CD4-positive, CD25-positive, alpha-beta regulatory T cell (primary cell): Measurements from ENCODE around the gene ATP8A2. TPM values are rescaled to one million over a fixed set of nuclear protein-coding genes. Genes with fewer than 3 reads are reported as not detected.
A peak's percentile ranks its signal among the peaks of the same experiment; 100 is the strongest.
"Not testable (repeated sequence)": the region's sequence is repeated elsewhere in the genome, so short reads cannot be mapped to it uniquely, and the experiment has no call there.

Source experiments
- ATAC-seq, 2 donors: fragments of 150-1000 bp; cut with Tn5 transposase; one replicate each; pipeline ENCODE4 v1.10.0; 2021; ENCODE audit warnings: low read depth in 2 of 2, moderate number of reproducible peaks in 2 of 2, moderate library complexity in 1 of 2
- DNase-seq, 3 donors: peaks; one replicate each; pipeline versions ENCODE4 v3.0.0 to v3.0.0-alpha.2; 2012 to 2022; ENCODE audit warnings: mixed read lengths in 1 of 3
- H3K27ac ChIP-seq: one replicate; pipeline ENCODE4 v1.7.0; 2013; ENCODE audit warnings: mild to moderate bottlenecking, low read length; ENCODE audit not compliant: insufficient read depth, poor library complexity, severe bottlenecking
- H3K27me3 ChIP-seq: one replicate; pipeline ENCODE4 v1.7.0; 2013; ENCODE audit warnings: low read length; ENCODE audit not compliant: control insufficient read depth, insufficient read depth
- H3K36me3 ChIP-seq: one replicate; pipeline ENCODE4 v1.7.0; 2013; ENCODE audit warnings: mild to moderate bottlenecking, low read length, moderate library complexity; ENCODE audit not compliant: control insufficient read depth, insufficient read depth
- H3K4me1 ChIP-seq: 2 replicates; pipeline ENCODE4 v1.7.0; 2013; ENCODE audit warnings: mild to moderate bottlenecking, low read length; ENCODE audit not compliant: insufficient read depth, control insufficient read depth, poor library complexity, severe bottlenecking
- H3K4me3 ChIP-seq: one replicate; pipeline ENCODE4 v1.7.0; 2013; ENCODE audit warnings: low read depth, mild to moderate bottlenecking, low read length, moderate library complexity
- H3K9me3 ChIP-seq, 2 experiments: 1 replicate in 1 of 2; 2 replicates in 1 of 2; pipeline ENCODE4 v1.7.0; 2013; ENCODE audit warnings: low read length in 2 of 2, mild to moderate bottlenecking in 1 of 2, moderate library complexity in 1 of 2; ENCODE audit not compliant: control insufficient read depth in 2 of 2
- H3K27ac Mint-ChIP-seq, 3 donors: one replicate each; pipeline ENCODE4 v1.8.0; 2020 to 2022; ENCODE audit warnings: mild to moderate bottlenecking in 3 of 3, mixed read lengths in 3 of 3, moderate library complexity in 2 of 3
- H3K27me3 Mint-ChIP-seq: one replicate; pipeline ENCODE4 v1.8.0; 2022; ENCODE audit warnings: mild to moderate bottlenecking, mixed read lengths
- H3K36me3 Mint-ChIP-seq: one replicate; pipeline ENCODE4 v1.8.0; 2020; ENCODE audit warnings: mixed read lengths
- H3K4me1 Mint-ChIP-seq, 4 donors: one replicate each; pipeline ENCODE4 v1.8.0; 2020 to 2022; ENCODE audit warnings: mixed read lengths in 4 of 4, mild to moderate bottlenecking in 1 of 4
- H3K4me3 Mint-ChIP-seq, 4 donors: one replicate each; pipeline ENCODE4 v1.8.0; 2020 to 2022; ENCODE audit warnings: mild to moderate bottlenecking in 4 of 4, mixed read lengths in 4 of 4, moderate library complexity in 3 of 4
- H3K9me3 Mint-ChIP-seq, 7 donors: one replicate each; pipeline ENCODE4 v1.8.0; 2020 to 2022; ENCODE audit warnings: mixed read lengths in 7 of 7, mild to moderate bottlenecking in 3 of 7, moderate library complexity in 2 of 7
- polyA plus RNA-seq, 4 donors: library from polyadenylated mRNA; unstranded; fragments of 300-500 nt; fragmentation: Illumina TruSeq; gene quantifications; one replicate each; pipeline ENCODE4 v1.2.3, GENCODE V29; 2021
- total RNA-seq: library from RNA; stranded (reverse); gene quantifications from one replicate; pipeline ENCODE4 v1.2.3, GENCODE V29; 2022

The ATP8A2 gene
- total and polyA plus RNA-seq, 5 donors from 2014 or later = 0.29 to 0.68 (median 0.55) TPM

DNA sequence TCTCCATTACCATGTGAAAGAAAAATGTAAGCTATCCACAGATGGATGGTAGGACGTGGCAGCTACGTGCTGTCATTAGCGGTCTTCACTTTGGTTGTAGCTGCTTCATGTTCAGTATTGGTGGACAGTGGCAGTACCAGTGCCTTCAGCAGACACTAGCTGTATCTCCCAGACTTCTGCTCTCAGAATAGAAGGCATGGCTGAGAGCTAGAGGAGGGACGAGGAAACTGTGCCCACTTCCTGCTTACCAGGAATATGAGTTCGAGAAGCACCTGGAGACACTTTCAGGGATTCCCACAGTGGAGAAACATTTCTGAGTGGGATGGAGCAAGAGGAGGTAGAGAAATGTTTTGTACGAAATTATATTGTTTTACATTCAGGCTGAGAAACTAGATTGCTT, 686.9 kb downstream of the ATP8A2 start:
- ATAC-seq (no peak), DNase-seq (no peak)
- Histone ChIP-seq H3K4me3 (no peak overlapping the region), H3K27ac (no peak overlapping the region), H3K27me3 (peaks cover 15% of the 10 kb centered on the region), H3K36me3 (no peaks in the 10 kb centered on the region), H3K9me3 (no peaks in the 10 kb centered on the region), H3K4me1 (no peaks in the 10 kb centered on the region)
- no peak overlapping the region for H3K4me3 Mint-ChIP-seq
- no peak overlapping the region for H3K27ac Mint-ChIP-seq
- H3K9me3 Mint-ChIP-seq = no peaks in the 10 kb centered on the region
- H3K36me3 Mint-ChIP-seq = no peaks in the 10 kb centered on the region
- no peaks in the 10 kb centered on the region for H3K4me1 Mint-ChIP-seq
- peaks cover 45% of the 10 kb centered on the region for H3K27me3 Mint-ChIP-seq

DNA sequence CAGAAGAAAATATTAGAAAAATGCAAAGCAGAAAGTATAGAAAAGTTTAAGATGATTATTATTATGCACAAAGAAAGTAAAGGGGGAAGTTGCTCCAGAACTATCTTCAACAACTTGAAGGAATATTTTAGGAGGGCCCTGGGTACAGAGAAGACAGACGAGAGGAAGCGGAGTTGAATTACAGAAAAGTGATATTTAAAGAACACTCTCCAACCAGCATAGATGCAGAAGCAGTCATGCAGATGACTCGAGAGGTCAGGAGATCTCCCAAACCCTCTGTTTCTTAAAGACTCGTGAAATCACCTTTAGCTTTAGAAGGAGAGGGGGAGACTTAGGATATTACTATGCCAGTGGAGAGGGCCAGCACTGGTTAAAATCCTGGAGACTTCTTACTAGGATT, 688.6 kb downstream of the ATP8A2 start:
- Histone ChIP-seq H3K36me3 (no peaks in the 10 kb centered on the region), H3K4me3 (no peak overlapping the region), H3K27me3 (peaks cover 9% of the 10 kb centered on the region), H3K9me3 (no peaks in the 10 kb centered on the region), H3K4me1 (no peaks in the 10 kb centered on the region), H3K27ac (no peak overlapping the region)
- DNase-seq (no peak), ATAC-seq (no peak)
- H3K27me3 Mint-ChIP-seq = peaks cover 38% of the 10 kb centered on the region
- H3K4me1 Mint-ChIP-seq = no peaks in the 10 kb centered on the region
- H3K4me3 Mint-ChIP-seq = no peak overlapping the region
- no peaks in the 10 kb centered on the region for H3K9me3 Mint-ChIP-seq
- H3K27ac Mint-ChIP-seq = no peak overlapping the region
- no peaks in the 10 kb centered on the region for H3K36me3 Mint-ChIP-seq

DNA sequence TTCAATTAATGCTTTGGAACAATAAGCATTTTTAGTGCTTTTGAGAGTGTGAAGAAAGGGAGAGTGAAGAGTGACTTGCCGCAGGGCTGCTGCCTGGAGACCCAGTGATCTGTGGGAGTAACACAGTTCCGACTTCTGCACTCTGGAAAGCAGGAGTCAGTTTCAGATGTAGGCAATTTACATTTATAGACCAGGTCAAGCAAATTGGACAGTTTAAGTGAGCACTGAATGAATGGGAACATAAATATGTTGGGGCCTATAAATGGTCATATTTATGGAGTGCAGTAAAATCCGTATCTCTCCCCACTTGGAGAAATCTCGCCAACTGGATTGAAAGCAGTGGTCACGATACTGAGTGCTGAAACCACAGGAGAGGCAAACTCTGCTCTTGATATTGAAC, 689.5 kb downstream of the ATP8A2 start:
- Mint-ChIP-seq H3K4me1 (no peaks in the 10 kb centered on the region), H3K4me3 (no peak overlapping the region), H3K36me3 (no peaks in the 10 kb centered on the region), H3K27me3 (peaks cover 35% of the 10 kb centered on the region), H3K27ac (no peak overlapping the region), H3K9me3 (no peaks in the 10 kb centered on the region)
- no peak overlapping the region for H3K4me3 ChIP-seq
- ATAC-seq (no peak), DNase-seq (no peak)
- H3K27ac ChIP-seq = no peak overlapping the region
- no peaks in the 10 kb centered on the region for H3K4me1 ChIP-seq
- H3K27me3 ChIP-seq = peaks cover 4% of the 10 kb centered on the region
- H3K36me3 ChIP-seq = no peaks in the 10 kb centered on the region
- H3K9me3 ChIP-seq = no peaks in the 10 kb centered on the region

DNA sequence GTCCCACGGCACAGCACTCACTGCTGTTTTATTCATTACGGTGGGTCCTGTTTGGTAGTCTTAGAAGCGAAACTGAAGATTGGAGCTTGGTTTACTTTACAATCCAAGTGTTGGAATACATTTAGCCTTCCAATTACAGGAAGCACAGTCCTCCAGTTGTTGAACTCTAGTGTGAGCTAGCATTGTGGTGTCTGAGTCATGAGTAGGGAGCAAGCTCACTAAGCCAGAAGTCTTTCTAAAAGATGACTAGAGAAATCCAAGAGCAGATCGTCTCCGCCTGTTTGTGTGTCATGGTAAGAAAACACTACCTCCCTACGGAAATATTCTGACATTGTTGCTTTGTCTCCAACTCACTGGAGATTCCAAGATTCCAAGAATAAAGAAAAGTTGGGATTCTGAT, 690.2 kb downstream of the ATP8A2 start:
- no peaks in the 10 kb centered on the region for H3K4me1 ChIP-seq
- H3K4me3 Mint-ChIP-seq = no peak overlapping the region
- no peak overlapping the region for H3K27ac Mint-ChIP-seq
- no peaks in the 10 kb centered on the region for H3K9me3 ChIP-seq
- ATAC-seq = no peak
- H3K9me3 Mint-ChIP-seq = no peaks in the 10 kb centered on the region
- H3K27me3 ChIP-seq = no peaks in the 10 kb centered on the region
- DNase-seq = no peak
- H3K36me3 Mint-ChIP-seq = no peaks in the 10 kb centered on the region
- H3K36me3 ChIP-seq = no peaks in the 10 kb centered on the region
- H3K4me1 Mint-ChIP-seq = no peaks in the 10 kb centered on the region
- H3K27ac ChIP-seq = no peak overlapping the region
- H3K27me3 Mint-ChIP-seq = peaks cover 29% of the 10 kb centered on the region
- no peak overlapping the region for H3K4me3 ChIP-seq

DNA sequence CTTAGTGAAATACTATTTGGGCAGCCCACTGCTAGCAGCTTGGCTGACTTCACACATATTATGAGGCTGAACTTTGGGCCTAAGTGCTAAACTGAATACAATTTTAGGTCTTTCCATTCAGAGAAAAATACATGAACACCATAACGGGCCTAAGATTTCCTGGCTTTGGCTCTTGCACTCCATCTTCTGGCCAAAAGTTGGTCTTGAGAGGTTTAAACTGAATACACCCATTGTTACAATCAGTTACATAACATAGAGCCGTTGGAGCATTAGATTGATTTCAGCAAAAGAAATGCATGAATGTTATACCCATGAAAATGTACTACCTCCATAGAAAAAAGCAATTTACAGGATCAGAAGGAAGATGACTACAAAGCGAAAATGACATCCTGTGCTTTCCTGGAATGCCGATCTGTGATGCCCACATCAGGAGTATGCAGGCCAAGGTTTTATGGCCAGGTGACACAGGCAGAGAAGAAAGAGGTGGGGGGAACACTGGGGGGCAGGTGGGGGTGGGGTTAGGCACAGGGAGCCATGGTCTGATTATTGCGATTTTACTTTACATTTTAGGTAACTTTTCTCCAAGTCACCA, 691.2 kb downstream of the ATP8A2 start:
- Histone ChIP-seq H3K27ac (no peak overlapping the region), H3K4me3 (no peak overlapping the region), H3K36me3 (no peaks in the 10 kb centered on the region), H3K9me3 (no peaks in the 10 kb centered on the region), H3K27me3 (no peaks in the 10 kb centered on the region), H3K4me1 (no peaks in the 10 kb centered on the region)
- Mint-ChIP-seq H3K27me3 (peaks cover 21% of the 10 kb centered on the region), H3K4me1 (no peaks in the 10 kb centered on the region), H3K9me3 (no peaks in the 10 kb centered on the region), H3K4me3 (no peak overlapping the region), H3K36me3 (no peaks in the 10 kb centered on the region), H3K27ac (no peak overlapping the region)
- no peak for ATAC-seq
- DNase-seq = peak in 2 of 3 donors; percentile 51 to 54

DNA sequence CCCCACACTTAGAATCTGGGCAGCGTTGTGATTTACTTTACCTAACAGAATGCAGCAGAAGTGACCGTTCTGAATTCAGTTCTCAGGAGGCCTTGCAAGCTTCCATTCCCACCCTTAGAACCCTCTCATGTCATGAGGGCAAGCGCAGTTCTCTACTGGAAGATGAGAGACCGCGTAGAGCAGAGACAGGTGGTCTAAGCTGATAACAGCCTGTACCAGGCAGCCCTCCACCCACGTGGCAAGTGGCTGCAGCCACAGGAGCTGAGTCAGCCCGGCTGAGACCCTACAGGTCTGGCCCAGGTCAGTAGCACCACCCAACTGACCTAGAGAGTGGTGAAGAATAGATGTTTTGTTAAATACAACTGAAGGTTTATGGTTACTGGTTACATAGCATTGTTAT, 694.7 kb downstream of the ATP8A2 start:
- not testable (repeated sequence) for H3K9me3 Mint-ChIP-seq, H3K36me3 Mint-ChIP-seq, H3K4me1 ChIP-seq, H3K27ac ChIP-seq, ATAC-seq, H3K4me1 Mint-ChIP-seq, H3K4me3 Mint-ChIP-seq, H3K27ac Mint-ChIP-seq, H3K9me3 ChIP-seq, H3K27me3 ChIP-seq, DNase-seq, H3K36me3 ChIP-seq, H3K4me3 ChIP-seq
- peaks cover 15% of the 10 kb centered on the region for H3K27me3 Mint-ChIP-seq

DNA sequence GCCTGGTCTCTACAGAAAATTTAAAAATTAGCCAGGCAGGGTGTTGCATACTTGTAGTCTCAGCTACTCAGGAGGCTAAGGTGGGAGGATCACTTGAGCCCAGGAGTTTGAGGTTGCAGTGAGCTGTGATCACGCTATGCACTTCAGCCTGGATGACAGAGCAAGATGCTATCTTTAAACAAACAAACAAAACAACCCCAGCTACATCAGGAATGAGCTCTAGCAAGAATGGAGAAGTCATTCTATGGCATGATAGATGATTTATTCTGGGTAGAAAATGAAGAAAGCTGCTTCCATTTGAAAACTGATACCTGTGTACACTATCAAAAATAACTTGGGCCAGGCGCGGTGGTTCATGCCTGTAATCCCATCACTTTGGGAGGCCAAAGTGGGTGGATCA, 695.8 kb downstream of the ATP8A2 start:
- H3K4me1 Mint-ChIP-seq = peaks cover 0 to 2% (median 0%) of the 10 kb centered on the region in 4 donors
- no peaks in the 10 kb centered on the region for H3K9me3 ChIP-seq
- H3K36me3 ChIP-seq = no peaks in the 10 kb centered on the region
- H3K36me3 Mint-ChIP-seq = no peaks in the 10 kb centered on the region
- H3K4me1 ChIP-seq = no peaks in the 10 kb centered on the region
- ATAC-seq = no peak
- peaks cover 2% of the 10 kb centered on the region for H3K27me3 ChIP-seq
- no peak overlapping the region for H3K27ac ChIP-seq
- no peak overlapping the region for H3K4me3 Mint-ChIP-seq
- H3K9me3 Mint-ChIP-seq = no peaks in the 10 kb centered on the region
- H3K27ac Mint-ChIP-seq = no peak overlapping the region
- DNase-seq = no peak
- no peak overlapping the region for H3K4me3 ChIP-seq
- peaks cover 18% of the 10 kb centered on the region for H3K27me3 Mint-ChIP-seq

DNA sequence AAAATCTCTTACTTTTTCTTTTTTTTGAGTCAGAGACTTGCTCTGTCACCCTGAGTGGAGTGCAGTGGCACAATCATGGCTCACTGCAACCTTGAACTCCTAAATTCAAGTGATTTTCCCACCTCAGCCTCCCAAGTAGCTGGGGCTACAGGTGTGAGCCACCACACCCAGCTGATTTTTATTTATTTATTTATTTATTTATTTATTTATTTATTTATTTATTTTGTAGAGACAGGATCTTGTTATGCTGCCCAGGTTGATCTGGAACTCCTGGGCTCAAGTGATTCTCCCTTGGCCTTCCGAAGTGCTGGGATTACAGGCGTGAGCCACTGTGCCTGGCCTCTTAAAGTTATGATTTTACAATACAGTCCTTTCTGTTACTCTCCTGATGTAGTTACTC, 696.6 kb downstream of the ATP8A2 start:
- H3K4me3 Mint-ChIP-seq, DNase-seq, H3K9me3 ChIP-seq, H3K36me3 Mint-ChIP-seq, H3K27ac ChIP-seq, H3K9me3 Mint-ChIP-seq, ATAC-seq, H3K4me1 Mint-ChIP-seq, H3K4me1 ChIP-seq, H3K27ac Mint-ChIP-seq, H3K4me3 ChIP-seq, H3K36me3 ChIP-seq, H3K27me3 ChIP-seq: not testable (repeated sequence)
- peaks cover 12% of the 10 kb centered on the region for H3K27me3 Mint-ChIP-seq
